ENCODE measurements around the gene WWC1.
A peak's percentile ranks its signal among the peaks of the same experiment; 100 is the strongest.

Gene WWC1

DNA sequence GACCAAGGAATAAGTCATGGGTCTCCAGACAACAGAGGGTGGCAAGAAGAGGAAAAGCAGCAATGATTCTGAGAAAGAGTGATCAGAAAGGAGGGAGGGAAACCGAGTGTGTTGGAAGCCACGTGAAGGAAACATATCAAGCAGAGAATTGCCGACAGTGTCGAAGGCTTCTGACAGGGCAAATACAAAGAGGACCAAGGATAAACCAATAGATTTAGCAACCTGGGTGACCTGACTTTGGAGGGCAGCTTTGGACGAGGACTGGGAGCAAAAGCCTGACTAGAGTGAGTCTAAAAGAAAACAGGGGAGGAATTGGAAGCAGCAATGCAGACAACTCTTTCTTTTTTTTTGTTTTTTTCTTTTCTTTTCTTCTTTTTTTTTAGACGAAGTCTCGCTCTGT, 83.8 kb downstream of the WWC1 start:
- H3K4me3 Mint-ChIP-seq, result no peak overlapping the region
- TF ChIP-seq, protein P1, sequence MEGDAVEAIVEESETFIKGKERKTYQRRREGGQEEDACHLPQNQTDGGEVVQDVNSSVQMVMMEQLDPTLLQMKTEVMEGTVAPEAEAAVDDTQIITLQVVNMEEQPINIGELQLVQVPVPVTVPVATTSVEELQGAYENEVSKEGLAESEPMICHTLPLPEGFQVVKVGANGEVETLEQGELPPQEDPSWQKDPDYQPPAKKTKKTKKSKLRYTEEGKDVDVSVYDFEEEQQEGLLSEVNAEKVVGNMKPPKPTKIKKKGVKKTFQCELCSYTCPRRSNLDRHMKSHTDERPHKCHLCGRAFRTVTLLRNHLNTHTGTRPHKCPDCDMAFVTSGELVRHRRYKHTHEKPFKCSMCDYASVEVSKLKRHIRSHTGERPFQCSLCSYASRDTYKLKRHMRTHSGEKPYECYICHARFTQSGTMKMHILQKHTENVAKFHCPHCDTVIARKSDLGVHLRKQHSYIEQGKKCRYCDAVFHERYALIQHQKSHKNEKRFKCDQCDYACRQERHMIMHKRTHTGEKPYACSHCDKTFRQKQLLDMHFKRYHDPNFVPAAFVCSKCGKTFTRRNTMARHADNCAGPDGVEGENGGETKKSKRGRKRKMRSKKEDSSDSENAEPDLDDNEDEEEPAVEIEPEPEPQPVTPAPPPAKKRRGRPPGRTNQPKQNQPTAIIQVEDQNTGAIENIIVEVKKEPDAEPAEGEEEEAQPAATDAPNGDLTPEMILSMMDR (IDR thresholded peaks at IDR 0.05), result no peak
- no peak for DNase-seq
- no peaks in the 10 kb centered on the region for H3K36me3 Mint-ChIP-seq (ENCODE audit: low read depth)
- no peaks in the 10 kb centered on the region for H3K9me3 Mint-ChIP-seq
- H3K27ac Mint-ChIP-seq, result no peak overlapping the region
- peaks cover 3% of the 10 kb centered on the region for H3K27me3 Mint-ChIP-seq (ENCODE audit: low read depth, poor library complexity)
- H3K4me1 Mint-ChIP-seq, result no peaks in the 10 kb centered on the region

GRCh38 chr5:168377525-168377924, 86.1 kb downstream of the WWC1 start:
- no peaks in the 10 kb centered on the region for H3K9me3 Mint-ChIP-seq
- H3K27ac Mint-ChIP-seq, result no peak overlapping the region
- TF ChIP-seq, protein P1 (IDR thresholded peaks at IDR 0.05), result no peak
- no peaks in the 10 kb centered on the region for H3K4me1 Mint-ChIP-seq
- DNase-seq, result no peak
- no peaks in the 10 kb centered on the region for H3K27me3 Mint-ChIP-seq (ENCODE audit: low read depth, poor library complexity)
- no peak overlapping the region for H3K4me3 Mint-ChIP-seq
- H3K36me3 Mint-ChIP-seq (ENCODE audit: low read depth), result no peaks in the 10 kb centered on the region

- Mint-ChIP-seq H3K27me3 (ENCODE audit: low read depth, poor library complexity) (no peaks in the 10 kb centered on the region), H3K36me3 (ENCODE audit: low read depth) (no peaks in the 10 kb centered on the region), H3K4me3 (no peak overlapping the region), H3K9me3 (no peaks in the 10 kb centered on the region), H3K4me1 (no peaks in the 10 kb centered on the region), H3K27ac (no peak overlapping the region)
- DNase-seq, result no peak
- TF ChIP-seq, protein P1 (IDR thresholded peaks at IDR 0.05), result no peak
Observed at GRCh38 chr5:168378741-168379140, 87.3 kb downstream of the WWC1 start.

GRCh38 chr5:168382421-168382820, 91.0 kb downstream of the WWC1 start:
- TF ChIP-seq, protein P1 (IDR thresholded peaks at IDR 0.05), result no peak
- peaks cover 14% of the 10 kb centered on the region for H3K36me3 Mint-ChIP-seq (ENCODE audit: low read depth)
- H3K27me3 Mint-ChIP-seq (ENCODE audit: low read depth, poor library complexity), result no peaks in the 10 kb centered on the region
- H3K9me3 Mint-ChIP-seq, result peaks cover 4% of the 10 kb centered on the region
- DNase-seq, result no peak
- no peaks in the 10 kb centered on the region for H3K4me1 Mint-ChIP-seq
- no peak overlapping the region for H3K27ac Mint-ChIP-seq
- no peak overlapping the region for H3K4me3 Mint-ChIP-seq

DNA sequence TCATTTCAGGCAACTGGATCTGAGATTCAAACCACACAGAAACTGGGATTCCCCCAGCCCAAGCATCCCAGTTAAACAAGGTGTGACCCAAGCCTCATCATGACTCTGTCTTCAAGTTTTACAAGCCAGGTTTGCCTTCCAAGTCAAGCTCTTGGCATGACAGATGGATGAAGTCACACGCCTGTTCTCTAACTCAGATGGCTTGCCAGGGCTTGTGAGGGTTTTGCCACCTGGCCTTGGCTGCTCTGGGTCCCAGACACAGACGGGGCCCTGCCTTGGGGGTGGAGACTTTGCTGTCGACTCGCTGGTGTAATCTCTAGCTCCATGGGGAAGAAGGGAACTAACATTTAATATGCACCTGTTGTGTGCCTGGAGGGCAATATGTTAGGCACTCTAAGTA, 99.0 kb downstream of the WWC1 start:
- Mint-ChIP-seq H3K27ac (peak overlapping the region; percentile 26), H3K9me3 (peaks cover 26% of the 10 kb centered on the region), H3K4me1 (no peaks in the 10 kb centered on the region), H3K27me3 (ENCODE audit: low read depth, poor library complexity) (peaks cover 5% of the 10 kb centered on the region), H3K4me3 (no peak overlapping the region), H3K36me3 (ENCODE audit: low read depth) (peaks cover 14% of the 10 kb centered on the region)
- TF ChIP-seq, protein P1 (IDR thresholded peaks at IDR 0.05), result no peak
- no peak for DNase-seq

GRCh38 chr5:168393773-168394172, 102.3 kb downstream of the WWC1 start:
- H3K27ac Mint-ChIP-seq, result no peak overlapping the region

More at GRCh38 chr5:168393773-168394172, 102.3 kb downstream of the WWC1 start:
- TF ChIP-seq, protein P1 (IDR thresholded peaks at IDR 0.05), result no peak
- no peak overlapping the region for H3K4me3 Mint-ChIP-seq
- H3K4me1 Mint-ChIP-seq, result no peaks in the 10 kb centered on the region
- H3K27me3 Mint-ChIP-seq (ENCODE audit: low read depth, poor library complexity), result peaks cover 5% of the 10 kb centered on the region
- no peak for DNase-seq
- peaks cover 7% of the 10 kb centered on the region for H3K36me3 Mint-ChIP-seq (ENCODE audit: low read depth)
- peaks cover 22% of the 10 kb centered on the region for H3K9me3 Mint-ChIP-seq
